A549 treated with ZK216348 at 1 μM for 4 hours (cell line): ENCODE data around the gene SP6. TPM values are rescaled to one million over a fixed set of nuclear protein-coding genes. Genes with fewer than 3 reads are reported as not detected.

Experiments
- total RNA-seq: library from RNA; stranded (reverse); fragments of 200-300 nt; extraction: Qiagen RNA extraction; gene quantifications from 5 replicates; pipeline ENCODE4 v1.2.3, GENCODE V29; 2022; ENCODE audit warnings: low read depth

Gene SP6
- 2.9 to 4.1 TPM (median 3.8 TPM) in 5 replicates for total RNA-seq

GRCh38 chr17:47850692-47851573 lies at the start of gene SP6:
Gene SP6 (minus strand): TSS chr17:47851163. CDS start chr17:47848429, 2,734 bp downstream.

GRCh38 chr17:47895856-47896671 lies 45.1 kb upstream of the SP6 start, which contains the start of gene SP2:
Gene SP2 (plus strand): TSS chr17:47896236. CDS start chr17:47896287, 51 bp downstream.

GRCh38 chr17:47840742-47841487 lies 10.0 kb downstream of the SP6 start, which contains the start of gene SCRN2:
Gene SCRN2 (minus strand): TSS chr17:47841273. CDS start chr17:47840843, 430 bp downstream.

DNA sequence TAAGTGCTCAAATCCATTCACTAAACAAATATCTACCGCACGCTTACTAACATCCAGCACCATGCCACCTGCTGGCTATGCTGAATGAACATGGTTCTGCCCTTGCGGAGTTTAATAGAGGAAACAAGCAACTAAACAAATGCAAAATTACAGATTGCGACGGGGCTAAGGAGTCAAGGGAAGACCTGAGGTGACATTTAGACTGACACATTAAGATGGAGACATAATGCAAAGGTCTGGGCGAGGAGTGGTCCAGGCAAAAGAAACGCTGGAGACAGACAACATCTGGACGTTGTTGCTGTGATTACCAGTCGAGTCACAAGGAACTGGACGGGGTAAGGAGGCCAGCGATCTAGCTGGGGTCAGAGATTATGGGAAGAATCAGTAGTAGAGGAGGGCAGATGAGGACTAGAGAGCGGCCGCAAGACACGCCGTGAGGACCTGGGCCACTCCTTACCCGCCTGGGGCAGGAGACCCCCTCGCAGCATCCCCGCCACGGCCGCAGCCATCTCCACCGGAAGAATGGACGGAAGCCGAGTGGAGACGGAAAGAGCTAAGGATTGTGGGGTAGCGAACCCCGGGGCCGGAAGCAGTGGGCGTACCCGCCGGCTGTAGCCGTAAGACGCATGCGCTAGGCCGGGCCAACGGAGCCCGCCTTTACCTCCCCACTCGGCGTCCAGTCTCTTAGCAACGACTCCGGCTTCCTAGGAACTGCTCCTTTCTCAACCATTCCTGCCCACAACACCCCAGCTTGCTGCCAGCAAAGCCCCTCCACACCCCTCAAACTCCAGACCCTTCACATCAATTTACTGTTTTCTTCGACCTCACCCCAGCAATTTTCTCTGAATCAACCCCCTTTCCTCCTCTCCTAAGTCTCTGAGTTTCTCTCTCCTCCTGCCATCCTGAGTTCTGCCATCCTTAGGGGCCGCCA lies 19.7 kb downstream of the SP6 start, which contains the start of the genes LRRC46 and MRPL10:
TSS of gene LRRC46 (plus strand) at position 668 of the 931 bp plus-strand sequence. CDS start 320 bp downstream, outside the sequence.
TSS of gene MRPL10 (minus strand) at position 539 of the 931 bp plus-strand sequence. CDS start at position 509, 30 bp downstream.

GRCh38 chr17:47821424-47822391 lies 29.3 kb downstream of the SP6 start, which contains the start of gene OSBPL7:
Gene OSBPL7 (minus strand): TSS chr17:47821794. CDS start chr17:47820278, 1,516 bp downstream.

Other genes starting within 250 kb of the SP6 start
- 303 to 417 TPM (median 321 TPM) in 5 replicates for gene KPNB1, start 201.2 kb downstream of the SP6 start, total RNA-seq
- 3.5 to 6.4 TPM (median 5.7 TPM) in 5 replicates for gene TBKBP1, start 157.0 kb downstream of the SP6 start, total RNA-seq
- gene TBX21, start 117.9 kb downstream of the SP6 start, total RNA-seq: 0.13 to 0.15 TPM in 2 of 5 replicates, not detected in the others
- gene OSBPL7, start 29.4 kb downstream of the SP6 start, total RNA-seq: 7.8 to 14.6 TPM (median 10.1 TPM) in 5 replicates
- gene MRPL10, start 19.6 kb downstream of the SP6 start, total RNA-seq: 80.8 to 92.7 TPM (median 88.3 TPM) in 5 replicates
- gene LRRC46, start 19.5 kb downstream of the SP6 start, total RNA-seq: 3.1 to 4.2 TPM (median 3.9 TPM) in 5 replicates
- 22.2 to 41.6 TPM (median 36.4 TPM) in 5 replicates for gene SCRN2, start 9.9 kb downstream of the SP6 start, total RNA-seq
- gene SP2, start 45.1 kb upstream of the SP6 start, total RNA-seq: 13.4 to 18.7 TPM (median 17.3 TPM) in 5 replicates
- 20.5 to 26.4 TPM (median 21.4 TPM) in 5 replicates for gene PNPO, start 90.4 kb upstream of the SP6 start, total RNA-seq
- 1.0 to 2.1 TPM (median 1.5 TPM) in 5 replicates for gene PRR15L, start 106.7 kb upstream of the SP6 start, total RNA-seq
- gene CDK5RAP3, start 120.0 kb upstream of the SP6 start, total RNA-seq: 97.6 to 124 TPM (median 112 TPM) in 5 replicates
- gene COPZ2, start 186.6 kb upstream of the SP6 start, total RNA-seq: 11.8 to 17.3 TPM (median 16.5 TPM) in 5 replicates
- gene NFE2L1, start 197.2 kb upstream of the SP6 start, total RNA-seq: 95.6 to 133 TPM (median 117 TPM) in 5 replicates